ENCODE data around the gene UCHL1.

UCHL1 gene

DNA sequence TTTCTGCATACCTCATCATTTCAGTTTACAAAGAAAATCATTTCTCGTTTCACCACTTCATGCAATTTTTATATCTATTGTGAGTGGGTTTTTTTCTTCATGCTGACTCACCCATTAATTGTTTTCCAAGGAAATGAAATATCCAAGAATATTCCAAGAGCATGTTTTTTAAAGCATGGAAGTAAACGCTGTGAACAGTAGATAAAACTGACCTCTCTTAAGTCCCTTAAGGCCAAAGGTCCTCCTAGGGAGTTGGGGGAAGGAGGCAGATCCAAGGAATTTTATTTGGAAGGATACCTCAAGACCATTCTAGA, 39.8 kb upstream of the UCHL1 start:
- peak overlapping the region; percentile 79 for H3K4me3 ChIP-seq (ENCODE audit: low read length)

DNA sequence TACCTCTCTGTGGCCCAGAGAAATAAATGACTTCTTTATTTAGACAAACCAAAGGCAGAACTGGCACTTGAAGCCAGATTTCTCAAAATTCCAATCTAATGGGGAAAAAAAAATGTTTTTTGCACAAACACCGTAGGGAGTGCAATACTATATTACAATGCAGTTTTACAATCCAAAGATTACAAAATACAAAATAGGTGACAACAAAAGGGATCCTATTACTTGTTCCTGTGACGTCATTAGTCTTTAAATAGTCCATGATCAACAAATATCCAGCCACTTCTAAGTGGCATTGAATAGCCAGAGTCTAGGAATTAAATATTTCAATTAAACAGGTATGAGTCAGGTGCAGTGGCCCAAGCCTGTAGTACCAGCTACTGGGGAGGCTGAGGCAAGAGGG, 39.4 kb upstream of the UCHL1 start:
- no peaks in the 10 kb centered on the region for H3K9me3 ChIP-seq (ENCODE audit: insufficient read depth, low read length)
- no peak overlapping the region for H3K27ac ChIP-seq (ENCODE audit: low read length)
- no peak overlapping the region for H3K4me3 ChIP-seq (ENCODE audit: low read length)
- H3K79me2 ChIP-seq (ENCODE audit: low read length): no peaks in the 10 kb centered on the region
- no peaks in the 10 kb centered on the region for H3K36me3 ChIP-seq (replicated peaks; ENCODE audit: low read depth, low read length)
- H3K9ac ChIP-seq (ENCODE audit: low read length): no peak overlapping the region
- TF ChIP-seq EZH2phosphoT487 (IDR thresholded peaks at IDR 0.05; ENCODE audit: low read depth): no peak
- TF ChIP-seq, protein P1, sequence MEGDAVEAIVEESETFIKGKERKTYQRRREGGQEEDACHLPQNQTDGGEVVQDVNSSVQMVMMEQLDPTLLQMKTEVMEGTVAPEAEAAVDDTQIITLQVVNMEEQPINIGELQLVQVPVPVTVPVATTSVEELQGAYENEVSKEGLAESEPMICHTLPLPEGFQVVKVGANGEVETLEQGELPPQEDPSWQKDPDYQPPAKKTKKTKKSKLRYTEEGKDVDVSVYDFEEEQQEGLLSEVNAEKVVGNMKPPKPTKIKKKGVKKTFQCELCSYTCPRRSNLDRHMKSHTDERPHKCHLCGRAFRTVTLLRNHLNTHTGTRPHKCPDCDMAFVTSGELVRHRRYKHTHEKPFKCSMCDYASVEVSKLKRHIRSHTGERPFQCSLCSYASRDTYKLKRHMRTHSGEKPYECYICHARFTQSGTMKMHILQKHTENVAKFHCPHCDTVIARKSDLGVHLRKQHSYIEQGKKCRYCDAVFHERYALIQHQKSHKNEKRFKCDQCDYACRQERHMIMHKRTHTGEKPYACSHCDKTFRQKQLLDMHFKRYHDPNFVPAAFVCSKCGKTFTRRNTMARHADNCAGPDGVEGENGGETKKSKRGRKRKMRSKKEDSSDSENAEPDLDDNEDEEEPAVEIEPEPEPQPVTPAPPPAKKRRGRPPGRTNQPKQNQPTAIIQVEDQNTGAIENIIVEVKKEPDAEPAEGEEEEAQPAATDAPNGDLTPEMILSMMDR (IDR thresholded peaks at IDR 0.05; ENCODE audit: low read depth, low read length): no peak
- no peaks in the 10 kb centered on the region for H4K20me1 ChIP-seq (ENCODE audit: insufficient read depth, low read length)
- H3K4me1 ChIP-seq (ENCODE audit: low read length): peaks cover 13% of the 10 kb centered on the region
- no peak overlapping the region for H3K4me2 ChIP-seq (ENCODE audit: low read length)
- H3K27me3 ChIP-seq (ENCODE audit: low read depth, low read length): peaks cover 13% of the 10 kb centered on the region
- H2AFZ ChIP-seq (ENCODE audit: low read depth, low read length): no peak overlapping the region

More for the DNA sequence above, 39.8 kb upstream of the UCHL1 start:
- TF ChIP-seq, protein P1 (IDR thresholded peaks at IDR 0.05; ENCODE audit: low read depth, low read length): no peak
- no peak for TF ChIP-seq EZH2phosphoT487 (IDR thresholded peaks at IDR 0.05; ENCODE audit: low read depth)
- H3K4me1 ChIP-seq (ENCODE audit: low read length): peaks cover 13% of the 10 kb centered on the region
- no peaks in the 10 kb centered on the region for H3K9me3 ChIP-seq (ENCODE audit: insufficient read depth, low read length)
- peaks cover 17% of the 10 kb centered on the region for H3K27me3 ChIP-seq (ENCODE audit: low read depth, low read length)
- no peaks in the 10 kb centered on the region for H3K79me2 ChIP-seq (ENCODE audit: low read length)
- H4K20me1 ChIP-seq (ENCODE audit: insufficient read depth, low read length): no peaks in the 10 kb centered on the region
- peak overlapping the region; percentile 65 for H3K4me2 ChIP-seq (ENCODE audit: low read length)
- peak overlapping the region; percentile 86; the same call in 1 of the 2 replicates for H2AFZ ChIP-seq (ENCODE audit: low read depth, low read length)
- peak overlapping the region; percentile 72; the same call in 1 of the 2 replicates for H3K9ac ChIP-seq (ENCODE audit: low read length)
- no peak overlapping the region for H3K27ac ChIP-seq (ENCODE audit: low read length)
- H3K36me3 ChIP-seq (replicated peaks; ENCODE audit: low read depth, low read length): no peaks in the 10 kb centered on the region

DNA sequence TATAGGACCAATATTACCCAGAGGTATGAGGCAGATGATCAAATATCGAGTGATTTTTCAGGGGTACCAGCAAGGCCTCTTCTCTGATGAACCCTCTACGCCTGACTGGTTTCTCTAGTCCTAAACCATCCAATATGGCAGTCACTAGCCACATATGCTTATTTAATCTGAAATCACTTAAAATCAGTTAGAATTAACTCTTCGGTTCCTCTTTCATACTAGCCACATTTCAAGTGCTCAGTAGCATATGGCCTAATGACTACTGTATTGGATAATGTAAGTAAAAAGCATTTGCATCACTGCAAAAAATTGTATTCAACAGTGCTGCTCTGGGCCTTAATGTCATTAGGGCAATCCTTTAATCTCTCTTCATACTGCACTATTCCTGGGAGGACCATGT, 38.0 kb upstream of the UCHL1 start:
- Histone ChIP-seq H3K79me2 (ENCODE audit: low read length) (no peaks in the 10 kb centered on the region), H3K9ac (ENCODE audit: low read length) (no peak overlapping the region), H3K27me3 (ENCODE audit: low read depth, low read length) (peaks cover under 1% of the 10 kb centered on the region; the same call in 1 of the 2 replicates), H3K9me3 (ENCODE audit: insufficient read depth, low read length) (no peaks in the 10 kb centered on the region), H3K4me2 (ENCODE audit: low read length) (no peak overlapping the region), H3K4me3 (ENCODE audit: low read length) (no peak overlapping the region), H3K4me1 (ENCODE audit: low read length) (peaks cover 9% of the 10 kb centered on the region; the same call in 1 of the 2 replicates), H2AFZ (ENCODE audit: low read depth, low read length) (no peak overlapping the region), H3K27ac (ENCODE audit: low read length) (no peak overlapping the region), H3K36me3 (replicated peaks; ENCODE audit: low read depth, low read length) (no peaks in the 10 kb centered on the region), H4K20me1 (ENCODE audit: insufficient read depth, low read length) (no peaks in the 10 kb centered on the region)
- TF ChIP-seq EZH2phosphoT487 (IDR thresholded peaks at IDR 0.05; ENCODE audit: low read depth): no peak
- TF ChIP-seq, protein P1 (IDR thresholded peaks at IDR 0.05; ENCODE audit: low read depth, low read length): no peak

DNA sequence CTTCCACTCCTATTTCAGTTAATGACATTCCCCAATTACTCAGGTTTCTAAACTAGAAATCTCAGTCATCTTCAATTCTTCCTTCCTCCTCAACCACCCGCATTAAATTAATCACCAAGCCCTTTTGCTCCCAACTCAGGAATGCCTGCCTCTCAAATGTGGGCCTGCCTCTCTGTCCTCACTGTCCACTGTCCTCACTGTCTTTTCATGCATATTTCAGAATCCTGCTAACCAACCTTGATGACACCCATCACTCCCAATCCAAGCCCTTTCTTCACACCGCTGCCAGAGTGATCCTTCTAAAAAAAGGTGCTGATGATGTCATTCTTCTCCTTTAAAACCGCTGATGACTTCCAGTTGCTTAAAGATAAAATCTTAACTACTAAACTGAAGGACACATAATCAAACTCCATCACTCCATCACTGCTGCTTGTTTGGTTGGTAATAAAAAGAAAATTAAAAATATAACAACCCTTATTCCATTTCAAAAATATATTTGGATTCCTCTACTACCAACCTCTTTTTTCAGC, 37.2 kb upstream of the UCHL1 start:
- H3K27me3 ChIP-seq (ENCODE audit: low read depth, low read length): no peaks in the 10 kb centered on the region
- no peaks in the 10 kb centered on the region for H3K36me3 ChIP-seq (replicated peaks; ENCODE audit: low read depth, low read length)
- no peaks in the 10 kb centered on the region for H3K79me2 ChIP-seq (ENCODE audit: low read length)
- H3K4me1 ChIP-seq (ENCODE audit: low read length): peaks cover 9% of the 10 kb centered on the region; the same call in 1 of the 2 replicates
- no peaks in the 10 kb centered on the region for H4K20me1 ChIP-seq (ENCODE audit: insufficient read depth, low read length)
- H2AFZ ChIP-seq (ENCODE audit: low read depth, low read length): no peak overlapping the region
- no peaks in the 10 kb centered on the region for H3K9me3 ChIP-seq (ENCODE audit: insufficient read depth, low read length)
- H3K4me3 ChIP-seq (ENCODE audit: low read length): no peak overlapping the region
- no peak overlapping the region for H3K9ac ChIP-seq (ENCODE audit: low read length)
- TF ChIP-seq, protein P1 (IDR thresholded peaks at IDR 0.05; ENCODE audit: low read depth, low read length): no peak
- no peak for TF ChIP-seq EZH2phosphoT487 (IDR thresholded peaks at IDR 0.05; ENCODE audit: low read depth)
- no peak overlapping the region for H3K27ac ChIP-seq (ENCODE audit: low read length)
- no peak overlapping the region for H3K4me2 ChIP-seq (ENCODE audit: low read length)
